GM12872 (cell line): ENCODE measurements around the gene CD247.

ENCODE experiments used
- TF ChIP-seq, protein P1 (sequence below): IDR thresholded peaks from 3 replicates; pipeline ENCODE4 v1.5.1; 2011; ENCODE audit warnings: low read depth, mild to moderate bottlenecking, low read length, moderate library complexity; ENCODE audit not compliant: insufficient read depth

CD247 gene

GRCh38 chr1:167463080-167463479 is 55.2 kb downstream of the CD247 start:
- TF ChIP-seq, protein P1, sequence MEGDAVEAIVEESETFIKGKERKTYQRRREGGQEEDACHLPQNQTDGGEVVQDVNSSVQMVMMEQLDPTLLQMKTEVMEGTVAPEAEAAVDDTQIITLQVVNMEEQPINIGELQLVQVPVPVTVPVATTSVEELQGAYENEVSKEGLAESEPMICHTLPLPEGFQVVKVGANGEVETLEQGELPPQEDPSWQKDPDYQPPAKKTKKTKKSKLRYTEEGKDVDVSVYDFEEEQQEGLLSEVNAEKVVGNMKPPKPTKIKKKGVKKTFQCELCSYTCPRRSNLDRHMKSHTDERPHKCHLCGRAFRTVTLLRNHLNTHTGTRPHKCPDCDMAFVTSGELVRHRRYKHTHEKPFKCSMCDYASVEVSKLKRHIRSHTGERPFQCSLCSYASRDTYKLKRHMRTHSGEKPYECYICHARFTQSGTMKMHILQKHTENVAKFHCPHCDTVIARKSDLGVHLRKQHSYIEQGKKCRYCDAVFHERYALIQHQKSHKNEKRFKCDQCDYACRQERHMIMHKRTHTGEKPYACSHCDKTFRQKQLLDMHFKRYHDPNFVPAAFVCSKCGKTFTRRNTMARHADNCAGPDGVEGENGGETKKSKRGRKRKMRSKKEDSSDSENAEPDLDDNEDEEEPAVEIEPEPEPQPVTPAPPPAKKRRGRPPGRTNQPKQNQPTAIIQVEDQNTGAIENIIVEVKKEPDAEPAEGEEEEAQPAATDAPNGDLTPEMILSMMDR: no peak

GRCh38 chr1:167462341-167462740 is 56.0 kb downstream of the CD247 start:
- TF ChIP-seq, protein P1: no peak

DNA sequence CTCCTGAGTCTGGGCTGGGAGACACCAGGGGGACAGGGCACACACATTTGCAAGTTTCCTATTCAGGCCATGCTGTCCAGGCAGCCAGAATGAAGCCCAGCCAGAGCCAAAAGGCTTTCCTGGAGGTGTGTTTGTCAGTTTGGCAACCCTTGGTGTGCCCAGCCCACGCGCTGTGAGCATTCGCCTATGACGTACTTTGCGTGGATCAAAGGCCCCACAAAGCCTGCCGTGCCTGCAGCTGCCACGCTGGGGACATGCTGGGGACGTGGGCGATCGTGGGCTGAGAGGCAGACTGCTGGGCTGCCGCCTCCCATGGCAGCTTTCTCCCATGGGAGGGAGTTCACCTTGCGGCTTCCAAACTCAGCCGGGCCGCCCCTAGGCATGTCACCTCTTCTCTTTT is 57.5 kb downstream of the CD247 start:
- TF ChIP-seq, protein P1: no peak

- TF ChIP-seq, protein P1: no peak
Measured at GRCh38 chr1:167457936-167458584, 60.3 kb downstream of the CD247 start.

GRCh38 chr1:167456926-167457325 is 61.4 kb downstream of the CD247 start:
- TF ChIP-seq, protein P1: no peak

- TF ChIP-seq, protein P1: no peak
Measured at GRCh38 chr1:167456524-167456923, 61.8 kb downstream of the CD247 start.

DNA sequence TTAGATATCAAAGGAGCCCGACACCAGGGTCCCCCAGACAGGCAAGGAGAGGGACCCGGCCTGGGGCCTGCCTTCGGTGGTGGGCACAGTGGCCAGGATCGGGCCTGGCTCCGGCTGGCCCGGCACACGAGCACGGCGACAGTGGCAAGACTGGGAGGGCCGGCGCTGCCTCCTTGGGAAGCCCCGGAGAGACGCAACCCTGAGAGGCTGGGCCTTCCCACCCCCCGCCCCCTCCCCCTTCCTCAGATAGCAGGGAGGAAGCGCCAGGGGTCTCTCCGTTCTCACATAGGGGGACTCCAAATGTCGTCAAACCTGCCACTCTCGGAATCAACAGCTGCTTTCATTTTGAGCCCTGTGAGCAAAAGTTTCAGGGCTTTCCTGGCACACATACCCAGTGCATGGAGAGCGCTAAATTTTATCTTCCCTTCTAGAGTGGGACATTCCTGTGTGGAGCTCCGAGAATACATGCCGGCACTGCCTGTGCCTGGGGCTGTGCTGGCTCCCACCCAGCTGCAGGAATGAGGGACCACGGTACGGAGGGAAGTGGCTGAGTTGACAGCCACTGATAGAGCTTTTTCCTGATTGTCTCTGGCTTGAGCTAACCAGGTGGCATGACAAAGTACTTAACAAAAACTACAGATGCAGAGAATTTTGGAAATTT is 62.4 kb downstream of the CD247 start:
- TF ChIP-seq, protein P1: no peak
